Stimulated activated CD4-positive, alpha-beta T cell treated with anti-CD3 and anti-CD28 coated beads, Interleukin-1b, Interleukin-23, amount 100 ng/mL, for 4 hours (primary cell): ENCODE results near the gene LEMD2.
A peak's percentile ranks its signal among the peaks of the same experiment; 100 is the strongest.
"Not testable (repeated sequence)": the region's sequence is repeated elsewhere in the genome, so short reads cannot be mapped to it uniquely, and the experiment has no call there.

Experiments used
- DNase-seq, 2 donors: peaks; one replicate each; pipeline ENCODE4 v3.0.0-alpha.2; 2020; ENCODE audit warnings: low read depth in 2 of 2

LEMD2 gene

GRCh38 chr6:33788694-33789549 is at the start of gene LEMD2:
Gene LEMD2 (minus strand): TSS chr6:33789130. CDS start chr6:33789116, 14 bp downstream.
- peak; percentile 85 to 90 for DNase-seq

DNA sequence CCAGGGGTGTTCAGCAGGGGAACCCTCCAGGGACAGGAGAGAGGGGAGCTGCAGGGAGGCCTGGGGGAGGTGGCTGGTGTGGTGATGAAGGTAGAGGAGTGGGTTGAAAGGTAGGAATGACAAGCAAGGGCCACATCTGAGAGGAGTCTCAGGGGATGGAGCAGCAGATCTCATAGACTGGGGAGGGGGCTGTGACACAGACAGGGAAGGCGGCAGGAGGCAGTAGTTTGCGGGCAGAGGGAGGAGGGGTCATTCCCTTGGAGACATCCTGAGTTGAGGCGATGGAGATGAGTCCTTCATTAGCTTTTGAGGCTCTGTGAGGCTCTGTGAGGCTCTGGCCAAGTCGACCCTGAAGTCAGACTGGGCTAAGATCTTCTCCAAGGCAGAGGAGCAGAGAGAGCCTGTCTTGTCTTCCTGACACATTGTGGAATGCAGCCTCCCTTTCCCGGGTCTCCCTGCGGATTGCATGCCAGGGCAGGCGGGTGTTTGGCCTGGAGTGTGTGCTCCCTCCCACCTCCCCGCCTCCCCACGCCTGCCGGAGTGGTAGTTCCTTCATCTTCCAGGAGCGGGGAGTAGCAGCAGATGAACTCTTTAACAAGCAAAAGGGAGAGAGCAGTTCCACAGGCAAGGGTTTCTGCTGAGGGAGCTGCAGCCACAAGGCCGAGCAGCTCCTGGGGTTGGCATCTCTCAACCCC is 49.2 kb upstream of the LEMD2 start:
- no peak for DNase-seq

DNA sequence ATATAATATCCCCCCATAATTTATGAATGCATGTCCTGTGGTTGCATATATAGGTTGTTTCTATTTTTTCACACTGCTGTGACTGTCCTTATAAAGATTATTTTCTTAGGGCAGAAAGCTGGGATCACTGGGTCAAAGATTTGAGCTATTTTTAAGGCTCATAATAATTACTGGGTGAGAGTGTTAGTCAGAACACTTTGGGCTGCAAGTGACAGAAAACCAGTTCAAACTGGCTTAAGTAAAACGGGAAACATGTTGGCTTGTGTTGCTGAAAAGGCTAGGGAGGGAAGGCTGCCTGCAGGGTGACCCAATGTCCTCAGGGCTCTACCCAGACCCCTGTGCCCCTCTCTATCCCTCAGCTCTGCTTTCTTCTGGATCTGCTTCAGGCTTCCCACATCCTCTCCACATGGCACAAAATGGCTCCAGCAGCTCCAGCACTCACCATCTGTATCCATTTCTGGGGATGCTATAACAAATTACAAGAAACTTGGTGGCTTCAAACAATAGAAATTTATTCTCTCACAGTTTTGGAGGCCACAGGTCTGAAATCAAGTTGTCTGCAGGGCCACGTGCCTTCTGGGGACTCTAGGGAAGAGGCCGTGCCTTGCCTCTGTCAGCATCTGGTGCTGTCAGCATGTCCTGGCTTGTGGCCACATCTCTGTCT is 48.0 kb upstream of the LEMD2 start:
- no peak for DNase-seq

DNA sequence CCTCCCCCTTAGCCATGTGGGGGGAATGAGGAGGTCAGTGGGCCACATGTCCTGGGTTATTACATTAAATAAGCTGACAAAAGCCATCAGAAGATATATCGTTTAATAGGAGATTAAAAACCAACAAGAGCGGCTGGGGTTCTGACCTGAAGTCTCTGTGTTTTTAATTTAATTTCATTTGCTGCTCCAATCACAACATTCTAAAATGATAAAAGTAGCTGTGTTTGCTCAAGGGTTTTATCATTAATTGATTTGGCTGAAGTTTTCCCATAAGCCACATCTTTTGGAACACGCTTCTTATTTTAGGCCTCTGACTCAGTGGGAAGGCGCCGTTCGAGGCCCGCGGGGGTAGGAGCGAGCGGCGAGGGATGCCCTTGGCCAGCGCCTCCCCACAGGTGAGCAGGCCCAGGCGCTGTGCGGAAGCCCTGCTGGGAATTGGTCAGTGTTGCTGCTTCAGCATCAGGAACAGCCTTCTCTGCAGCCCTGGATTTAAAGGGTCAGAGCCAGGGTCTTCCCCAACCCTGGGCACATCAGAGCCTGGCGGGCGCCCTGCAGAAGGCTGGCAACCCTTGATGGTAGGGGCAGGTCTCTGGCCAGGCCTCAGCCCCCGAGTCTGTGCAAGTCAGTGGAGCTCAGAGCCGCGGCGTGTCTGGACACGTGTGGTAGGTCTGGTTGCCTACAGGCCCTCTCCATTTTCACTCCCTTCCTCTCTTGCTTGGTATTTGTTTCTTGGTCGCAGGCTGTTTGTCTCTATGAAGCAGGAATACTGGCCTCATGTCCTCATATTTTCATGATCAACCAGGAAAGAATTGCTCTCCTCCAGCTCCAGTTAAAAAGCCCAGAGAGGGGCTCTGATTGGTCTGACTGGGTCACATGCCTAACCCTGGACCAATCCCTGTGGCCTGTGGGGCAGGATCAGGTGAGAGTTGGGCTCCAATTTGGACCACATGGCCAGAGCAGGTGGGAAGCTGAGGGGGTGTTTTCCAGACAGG is 45.8 kb upstream of the LEMD2 start:
- no peak for DNase-seq

GRCh38 chr6:33833599-33833998 is 44.7 kb upstream of the LEMD2 start:
- DNase-seq = no peak

DNA sequence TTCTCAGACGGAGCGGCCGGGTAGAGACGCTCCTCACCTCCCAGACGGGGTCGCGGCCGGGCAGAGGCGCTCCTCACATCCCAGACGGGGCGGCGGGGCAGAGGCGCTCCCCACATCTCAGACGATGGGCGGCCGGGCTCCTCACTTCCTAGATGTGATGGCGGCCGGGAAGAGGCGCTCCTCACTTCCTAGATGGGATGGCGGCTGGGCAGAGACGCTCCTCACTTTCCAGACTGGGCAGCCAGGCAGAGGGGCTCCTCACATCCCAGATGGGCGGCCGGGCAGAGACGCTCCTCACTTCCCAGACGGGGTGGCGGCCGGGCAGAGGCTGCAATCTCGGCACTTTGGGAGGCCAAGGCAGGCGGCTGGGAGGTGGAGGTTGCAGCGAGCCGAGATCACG is 43.9 kb upstream of the LEMD2 start:
- not testable (repeated sequence) for DNase-seq

DNA sequence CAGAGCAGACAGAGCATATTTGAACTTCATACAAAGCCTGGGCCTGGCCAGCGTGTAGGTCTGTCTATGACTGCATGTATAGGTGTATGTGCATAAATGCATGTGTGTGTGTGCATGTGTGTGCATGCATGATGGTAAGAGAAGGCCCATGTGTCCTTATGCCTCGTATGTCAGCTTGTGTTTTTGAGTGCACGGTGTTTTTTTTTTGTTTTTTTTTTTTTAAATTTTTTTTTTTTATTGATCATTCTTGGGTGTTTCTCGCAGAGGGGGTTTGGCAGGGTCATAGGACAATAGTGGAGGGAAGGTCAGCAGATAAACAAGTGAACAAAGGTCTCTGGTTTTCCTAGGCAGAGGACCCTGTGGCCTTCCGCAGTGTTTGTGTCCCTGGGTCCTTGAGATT is 42.8 kb upstream of the LEMD2 start:
- not testable (repeated sequence) for DNase-seq

DNA sequence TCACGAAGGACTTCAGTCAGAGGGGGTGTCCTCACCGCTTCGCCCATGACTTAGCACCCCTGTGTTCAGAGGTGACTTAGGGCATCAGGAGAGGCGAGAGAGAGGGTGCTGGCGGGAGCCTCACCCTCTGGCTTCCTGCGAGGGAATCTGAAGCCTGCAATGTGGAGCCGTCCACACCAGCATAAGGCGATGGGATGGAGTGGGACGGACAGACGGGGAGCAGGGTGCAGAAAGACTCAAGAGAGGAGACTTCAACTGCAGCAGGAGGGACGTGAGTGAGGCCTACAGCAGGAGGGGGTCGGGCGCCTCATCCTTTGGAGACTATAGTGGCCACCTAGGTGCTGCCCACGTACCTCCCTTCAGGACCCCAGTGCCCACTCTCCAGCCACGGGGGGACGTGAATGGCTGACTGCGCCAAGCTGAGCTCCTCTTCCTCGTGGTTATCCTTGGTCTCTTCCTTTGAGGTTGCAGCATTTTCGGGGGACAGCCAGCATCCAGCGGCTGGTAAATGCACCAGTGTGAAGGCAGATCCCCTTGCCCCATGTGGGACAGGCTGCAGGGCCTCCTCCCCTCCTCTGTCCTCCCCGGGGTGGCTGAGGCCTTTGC is 41.8 kb upstream of the LEMD2 start:
- no peak for DNase-seq

- DNase-seq = no peak
These were observed 40.1 kb upstream of the LEMD2 start for GRCh38 chr6:33828764-33829731.

DNA sequence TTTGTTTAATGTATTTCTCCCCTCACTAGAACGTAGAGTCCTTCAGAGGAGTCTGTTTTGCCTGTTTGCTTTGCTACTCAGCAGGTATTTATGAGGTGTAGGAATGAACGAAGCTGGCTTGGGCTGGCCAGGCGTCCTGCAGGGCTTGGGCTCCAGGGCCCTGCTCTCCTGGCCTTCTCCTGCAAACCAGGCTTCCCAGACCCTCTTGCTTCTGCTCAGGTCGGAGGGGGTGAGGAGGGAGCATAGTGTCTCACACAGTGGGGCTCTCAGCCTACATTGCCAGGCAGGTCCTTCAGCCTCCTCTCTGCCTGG is 39.5 kb upstream of the LEMD2 start:
- no peak for DNase-seq

DNA sequence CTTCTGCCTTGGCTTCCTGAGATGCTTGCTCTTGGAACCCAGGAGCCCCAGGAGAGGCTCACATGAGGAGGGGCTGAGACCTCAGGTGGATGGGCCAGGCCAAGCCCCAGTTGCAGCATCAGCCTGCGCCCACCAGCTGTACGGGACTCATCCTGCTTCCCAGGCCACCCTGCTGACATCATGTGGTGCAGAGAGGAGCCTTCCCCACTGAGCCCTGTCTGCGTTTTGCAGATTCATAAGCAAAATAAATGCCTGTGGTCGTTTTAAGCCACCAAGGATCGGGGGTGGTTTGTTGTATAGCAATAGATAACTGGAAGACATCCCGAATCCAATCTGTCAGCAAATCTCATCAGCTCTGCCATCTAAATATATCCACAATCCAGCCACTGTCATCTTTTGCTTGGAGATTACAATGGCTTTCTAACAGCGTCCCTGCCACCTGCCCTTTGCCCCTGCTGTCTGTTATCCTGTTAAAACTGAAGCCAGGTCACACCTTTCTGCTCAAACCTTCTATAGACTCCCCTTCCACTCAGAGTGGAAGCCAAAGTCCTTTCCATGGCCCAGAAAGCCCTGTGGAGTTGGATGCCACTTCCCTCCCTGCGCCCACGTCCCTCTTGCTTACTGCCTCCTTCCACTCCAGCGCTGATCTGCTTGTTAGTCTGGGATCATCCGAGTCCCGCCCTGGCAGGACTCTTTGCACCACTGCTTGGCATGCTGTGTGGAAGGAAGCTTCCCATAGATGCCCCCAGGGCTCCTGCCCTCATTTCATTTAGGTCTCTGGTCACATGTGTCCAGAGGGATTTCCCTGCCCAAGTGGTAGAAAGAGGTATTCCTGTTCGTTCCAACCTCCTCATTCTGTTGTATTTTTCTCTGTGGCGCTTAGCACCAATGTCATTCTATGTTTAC is 38.9 kb upstream of the LEMD2 start:
- no peak for DNase-seq

DNA sequence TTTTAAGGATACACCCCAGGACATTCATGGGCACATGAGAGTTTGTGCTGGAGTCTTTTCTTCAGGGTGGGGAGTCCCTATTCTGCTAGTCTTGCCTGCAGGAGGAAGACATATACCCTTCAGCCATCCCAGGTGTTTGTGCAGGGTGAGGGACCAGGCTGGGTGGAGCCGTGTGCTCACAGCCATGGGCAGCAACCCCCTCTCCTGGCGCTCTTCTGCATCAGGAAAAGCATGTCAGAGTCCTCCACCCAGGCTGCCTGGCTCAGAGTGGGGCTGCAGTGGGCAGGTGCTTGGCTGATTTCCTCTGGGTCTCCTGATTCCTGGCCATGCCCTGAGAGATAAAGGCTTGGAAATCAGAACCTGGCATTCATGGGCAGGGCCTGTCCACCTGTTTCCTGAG is 37.6 kb upstream of the LEMD2 start:
- no peak for DNase-seq

- no peak for DNase-seq
These were observed 35.7 kb upstream of the LEMD2 start for GRCh38 chr6:33824461-33825154.

DNA sequence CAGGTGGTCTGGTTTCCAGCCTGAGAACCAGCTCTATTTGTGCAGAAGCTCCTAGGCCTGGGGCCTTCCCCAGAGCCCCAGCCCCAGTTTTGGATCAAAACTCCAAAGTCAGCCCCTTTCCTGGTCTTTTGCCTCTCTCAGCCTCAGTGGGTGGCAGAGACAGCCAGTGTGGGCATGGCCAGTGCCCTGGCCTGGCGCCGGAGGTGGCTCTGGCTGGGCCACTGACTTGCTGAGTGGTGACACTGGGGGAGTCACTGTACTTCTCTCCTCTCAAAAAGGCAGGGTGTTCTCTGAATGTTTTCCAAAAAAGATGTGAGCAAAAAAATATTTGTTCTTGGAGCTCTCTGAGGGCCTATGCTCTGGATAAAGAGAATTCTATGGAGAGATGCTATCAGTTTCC is 34.9 kb upstream of the LEMD2 start:
- DNase-seq = no peak

DNA sequence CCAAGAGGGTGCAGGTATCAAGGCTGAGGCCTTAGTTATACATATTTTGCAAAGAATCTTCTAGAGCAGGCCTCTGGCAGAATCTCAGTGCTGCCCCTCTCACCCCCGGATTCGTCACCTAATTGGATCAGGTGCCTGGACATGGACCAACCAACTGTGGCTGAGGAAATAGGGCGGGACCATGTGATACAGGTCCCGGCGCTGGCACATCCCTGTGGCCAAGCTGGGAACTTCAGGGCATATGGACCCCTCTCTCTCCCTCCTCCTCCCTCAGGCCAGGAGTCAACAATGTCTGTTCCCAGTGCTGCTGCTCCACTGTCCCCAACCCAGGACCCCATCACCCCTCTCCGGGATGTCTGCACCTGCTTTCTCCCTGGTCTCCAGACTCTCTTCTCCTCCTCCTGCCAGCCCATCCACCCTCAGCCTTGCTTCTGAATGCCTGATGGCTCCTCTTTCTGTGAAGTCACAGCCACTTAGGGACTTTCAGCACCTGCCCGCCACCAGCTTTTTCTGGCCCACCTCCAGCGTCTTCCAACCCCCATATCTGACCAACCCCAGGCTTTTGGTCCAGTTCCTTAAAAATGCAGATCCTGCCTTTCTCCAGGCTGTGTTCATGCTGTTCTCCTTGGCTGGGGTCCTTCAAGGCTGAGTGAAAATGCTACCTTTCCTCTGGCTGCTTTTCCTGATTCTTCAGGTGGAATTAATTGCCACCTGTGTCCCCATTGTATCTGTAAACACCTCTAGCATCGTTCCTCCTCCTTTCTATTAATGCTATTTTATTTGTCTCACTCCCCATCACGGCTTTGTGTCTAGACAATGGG is 33.9 kb upstream of the LEMD2 start:
- no peak for DNase-seq

GRCh38 chr6:33820784-33821520 is 32.0 kb upstream of the LEMD2 start:
- no peak for DNase-seq

- no peak for DNase-seq
These were observed 31.3 kb upstream of the LEMD2 start for GRCh38 chr6:33820243-33820642.
